ENCODE results near the gene IFFO2. TPM values are rescaled to one million over a fixed set of nuclear protein-coding genes. Genes with fewer than 3 reads are reported as not detected.

The IFFO2 gene
- total and polyA plus RNA-seq, 2 of the 8 experiments (the other 6 are each of a cell fraction or from before 2014, with no cell fraction given): 6.6 to 10.4 TPM

DNA sequence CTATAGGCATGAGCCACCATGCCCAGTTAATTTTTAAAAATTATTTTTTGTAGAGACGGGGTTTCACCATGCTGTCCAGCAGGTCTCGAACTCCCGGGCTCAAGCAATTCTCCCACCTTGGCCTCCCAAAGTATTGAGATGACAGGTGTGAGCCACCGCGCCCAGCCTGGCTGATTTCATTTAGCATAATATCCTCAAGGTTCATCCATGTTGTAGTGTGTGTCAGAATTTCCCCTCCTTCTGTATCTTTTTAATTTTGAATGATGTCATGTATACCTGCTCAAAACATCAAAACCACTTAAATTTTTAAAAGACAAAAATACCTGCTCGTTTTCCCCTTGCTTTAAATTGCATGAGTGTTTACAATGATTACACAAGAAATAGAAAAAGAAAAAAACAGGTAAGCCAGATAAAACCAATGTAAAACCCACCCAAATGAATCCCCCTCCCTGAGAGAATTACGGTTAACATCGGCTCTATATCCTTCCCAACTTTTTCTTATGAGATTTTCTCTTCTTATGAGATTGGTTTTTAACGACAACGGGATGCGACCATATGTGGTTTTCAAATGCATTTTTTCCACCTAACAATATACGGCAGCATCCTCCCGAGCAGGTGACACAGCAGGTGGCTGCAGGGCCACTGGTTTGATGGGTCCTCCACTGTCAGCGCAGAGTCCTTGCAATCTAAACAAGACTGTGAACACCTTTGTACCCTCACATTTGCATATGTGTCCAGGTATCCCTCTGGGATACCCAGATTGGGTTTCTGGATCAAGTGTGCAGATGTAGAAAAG, 22.1 kb downstream of the IFFO2 start:
- H3K18ac ChIP-seq (ENCODE audit: extremely low read depth, low read length): no peak overlapping the region
- H2BK15ac ChIP-seq (ENCODE audit: low read length): no peak overlapping the region
- peaks cover 7% of the 10 kb centered on the region for H3K79me1 ChIP-seq (ENCODE audit: low read depth, low read length)
- H3K79me2 ChIP-seq (ENCODE audit: control insufficient read depth in 1 of 2, insufficient read depth in 2 of 2, low read length in 2 of 2): no peaks in the 10 kb centered on the region; a peak in 1 of 4 replicates
- DNase-seq (ENCODE audit: low read depth in 1 of 2, low spot score in 2 of 2): no peak
- H4K91ac ChIP-seq (replicated peaks; ENCODE audit: insufficient read length, low read length): no peak overlapping the region
- no peak overlapping the region for H3K4me2 ChIP-seq (ENCODE audit: insufficient read depth in 1 of 2, low read depth in 2 of 2, low read length in 2 of 2)
- peaks cover 0 to 2% of the 10 kb centered on the region in 2 experiments for H4K20me1 ChIP-seq (replicated peaks in 1 of 2; ENCODE audit: control insufficient read depth in 1 of 2, insufficient read depth in 2 of 2, low read length in 2 of 2)
- H3K36me3 ChIP-seq (ENCODE audit: control insufficient read depth in 2 of 4, insufficient read depth in 4 of 4, low read length in 3 of 4): no peaks in the 10 kb centered on the region
- no peak overlapping the region for H2BK20ac ChIP-seq (ENCODE audit: low read length)
- no peak for FAIRE-seq
- H4K5ac ChIP-seq (ENCODE audit: insufficient read length, low read depth, low read length): no peak overlapping the region
- H4K8ac ChIP-seq (ENCODE audit: extremely low read depth, insufficient read depth, low read length): no peak overlapping the region
- no peak overlapping the region for H3K4ac ChIP-seq (replicated peaks; ENCODE audit: insufficient read length, low read depth, low read length)
- no peak overlapping the region for H2AK5ac ChIP-seq (ENCODE audit: low read depth, low read length)
- peaks cover 0 to 19% (median 12%) of the 10 kb centered on the region in 4 experiments; a peak in 4 of 7 replicates for H3K4me1 ChIP-seq (replicated peaks in 1 of 4; ENCODE audit: control insufficient read depth in 3 of 4, insufficient read depth in 4 of 4, low read length in 3 of 4)
- no peak overlapping the region for H2BK120ac ChIP-seq (replicated peaks; ENCODE audit: low read depth, low read length)
- no peaks in the 10 kb centered on the region for H3K9me3 ChIP-seq (ENCODE audit: insufficient read depth in 2 of 2, low read depth in 1 of 2, low read length in 1 of 2)
- H2AFZ ChIP-seq (ENCODE audit: low read length): no peak overlapping the region
- ChIA-PET CTCF (ENCODE audit: partially characterized antibody) (interaction anchor here (12.8 kb wide), 1 partner anchor 20 kb away, joined by 105 read pairs; no protein-coding TSS in a partner anchor), POLR2A (ENCODE audit: partially characterized antibody) (interaction anchor here (1.1 kb wide), 1 partner anchor 16 kb away, joined by 3 read pairs; no protein-coding TSS in a partner anchor)
- H3K9ac ChIP-seq (replicated peaks in 1 of 4; ENCODE audit: extremely low read depth in 1 of 4, low read depth in 3 of 4, low read length in 3 of 4): no peak overlapping the region
- H2BK5ac ChIP-seq (ENCODE audit: low read depth, low read length): no peak overlapping the region
- no peak overlapping the region for H3K27ac ChIP-seq (ENCODE audit: low read depth, low read length)
- no peak overlapping the region for H3K4me3 ChIP-seq (ENCODE audit: extremely low read depth in 1 of 4, insufficient read depth in 2 of 4, low read depth in 3 of 4, low read length in 4 of 4)
- no peak overlapping the region for H3K56ac ChIP-seq (replicated peaks; ENCODE audit: insufficient read length, low read depth, low read length)
- H2BK12ac ChIP-seq (ENCODE audit: low read depth, low read length): no peak overlapping the region
- no peak overlapping the region for H3K14ac ChIP-seq (ENCODE audit: insufficient read length)
- 85% methylated on average over 14 of the region's 14 CpGs; no CpG with 5 or more reads in 1 of the 2 experiments for WGBS, 2 experiments (ENCODE audit: extremely low coverage in 1 of 2, insufficient coverage in 1 of 2, insufficient read length in 1 of 2, insufficient replicate concordance in 2 of 2, low coverage in 1 of 2, low lambda C conversion rate in 2 of 2, missing lambda C conversion rate in 1 of 2)
- no peaks in the 10 kb centered on the region for H3K23me2 ChIP-seq (ENCODE audit: low read depth, low read length)
- H3K23ac ChIP-seq (ENCODE audit: insufficient read length): no peak overlapping the region
- H3K27me3 ChIP-seq (replicated peaks in 1 of 4; ENCODE audit: control insufficient read depth in 3 of 4, extremely low read depth in 1 of 4, insufficient read depth in 3 of 4, low read length in 3 of 4): no peaks in the 10 kb centered on the region
- TF ChIP-seq SIX5 (IDR thresholded peaks at IDR 0.05; ENCODE audit: low read depth, low read length) (no peak), POLR2A (IDR thresholded peaks at IDR 0.05; ENCODE audit: control extremely low read depth in 1 of 2, low read depth in 2 of 2, low read length in 2 of 2) (no peak)
